SK-N-SH (cell line): ENCODE results near the gene KRTAP10-10. TPM values are rescaled to one million over a fixed set of nuclear protein-coding genes. Genes with fewer than 3 reads are reported as not detected.

Experiments used
- CTCF ChIA-PET: fragments of 300-600, 350-600 bp; formaldehyde crosslinking; extraction: SDS; loops from one replicate; lab custom pipeline; 2021; lab: Yijun Ruan, JAX
- POLR2A ChIA-PET: fragments of 350-600 bp; sonication (Branson Sonifier 250); formaldehyde crosslinking; extraction: SDS; loops from one replicate; lab custom pipeline; 2020; ENCODE audit warnings: antibody characterized with exemption, inconsistent platforms; lab: Yijun Ruan, JAX
- DNase-seq: peaks from one replicate; pipeline ENCODE4 v3.0.0; 2012
- H2AFZ ChIP-seq: fragments of 200-600 bp; sonication (generic); 2 replicates; pipeline ENCODE4 v1.8.1; 2016; ENCODE audit warnings: antibody characterized with exemption, mild to moderate bottlenecking, low read depth
- H3F3A ChIP-seq: fragments of 200-600 bp; sonication (generic); replicated peaks from 2 replicates; pipeline ENCODE3; 2016; ENCODE audit warnings: antibody characterized with exemption, mild to moderate bottlenecking; ENCODE audit not compliant: insufficient read depth
- H3K27ac ChIP-seq, 2 experiments: fragments of 200-500 bp in 1 of 2; fragments of 200-600 bp in 1 of 2; sonication (Bioruptor generic) in 1 of 2; sonication (generic), shearing (Covaris generic) in 1 of 2; 2 replicates each; pipeline versions ENCODE4 v1.5.1 to v1.6.1; 2014 to 2016; ENCODE audit warnings: low read depth in 2 of 2, inconsistent platforms in 1 of 2, low read length in 1 of 2, mild to moderate bottlenecking in 1 of 2, mixed read lengths in 1 of 2
- H3K27me3 ChIP-seq: fragments of 200-600 bp; sonication (generic), shearing (Covaris generic); 2 replicates; pipeline ENCODE4 v1.6.1; 2016; ENCODE audit warnings: mixed run types; ENCODE audit not compliant: insufficient read depth
- H3K36me3 ChIP-seq, 2 experiments: fragments of 200-500 bp in 1 of 2; fragments of 200-600 bp in 1 of 2; sonication (Bioruptor generic) in 1 of 2; sonication (generic) in 1 of 2; replicated peaks in 1 of 2; 2 replicates each; pipeline versions ENCODE3 to v1.5.1; 2014 to 2016; ENCODE audit warnings: low read length in 1 of 2, mild to moderate bottlenecking in 1 of 2; ENCODE audit not compliant: insufficient read depth in 2 of 2, control insufficient read depth in 1 of 2
- H3K4me1 ChIP-seq, 2 experiments: fragments of 200-500 bp in 1 of 2; fragments of 200-600 bp in 1 of 2; sonication (Bioruptor generic) in 1 of 2; sonication (generic), shearing (Covaris generic) in 1 of 2; 2 replicates each; pipeline versions ENCODE4 v1.5.1 to v1.6.1; 2014 to 2016; ENCODE audit warnings: low read depth in 1 of 2, low read length in 1 of 2, mixed run types in 1 of 2; ENCODE audit not compliant: insufficient read depth in 2 of 2, control insufficient read depth in 1 of 2
- H3K4me2 ChIP-seq: fragments of 200-600 bp; sonication (generic), shearing (Covaris generic); 2 replicates; pipeline ENCODE4 v1.6.1; 2017; ENCODE audit warnings: mixed run types
- H3K4me3 ChIP-seq, 2 experiments: fragments of 200-500 bp in 1 of 2; fragments of 200-600 bp in 1 of 2; sonication (Bioruptor generic) in 1 of 2; sonication (generic), shearing (Covaris generic) in 1 of 2; 2 replicates each; pipeline versions ENCODE4 v1.5.1 to v1.8.1; 2014 to 2016; ENCODE audit warnings: low read depth in 2 of 2, inconsistent platforms in 1 of 2, low read length in 1 of 2, mild to moderate bottlenecking in 1 of 2, mixed read lengths in 1 of 2, moderate library complexity in 1 of 2
- H3K79me2 ChIP-seq: fragments of 200-600 bp; sonication (generic); 2 replicates; pipeline ENCODE4 v1.8.1; 2017; ENCODE audit warnings: mild to moderate bottlenecking; ENCODE audit not compliant: insufficient read depth
- H3K9ac ChIP-seq: fragments of 200-600 bp; sonication (generic); 2 replicates; pipeline ENCODE4 v1.6.1; 2017; ENCODE audit warnings: mixed run types
- H3K9me2 ChIP-seq: fragments of 200-600 bp; sonication (generic); 2 replicates; pipeline ENCODE4 v1.6.1; 2017; ENCODE audit warnings: mixed run types
- H3K9me3 ChIP-seq: fragments of 200-600 bp; sonication (generic); 2 replicates; pipeline ENCODE4 v1.6.1; 2017; ENCODE audit warnings: mixed run types, mild to moderate bottlenecking, moderate library complexity
- H4K20me1 ChIP-seq: fragments of 200-600 bp; sonication (generic); 2 replicates; pipeline ENCODE4 v1.6.1; 2017; ENCODE audit warnings: mild to moderate bottlenecking, mixed run types; ENCODE audit not compliant: insufficient read depth
- CTCF ChIP-seq: fragments of 200-600 bp; sonication (generic); IDR thresholded peaks from 2 replicates; pipeline ENCODE4 v1.6.1; 2017; ENCODE audit warnings: antibody characterized with exemption, mild to moderate bottlenecking, moderate library complexity
- ELF1 ChIP-seq: IDR thresholded peaks from 2 replicates; pipeline ENCODE4 v1.4.0; 2012
- EZH2phosphoT487 ChIP-seq: fragments of 200-600 bp; sonication (generic); IDR thresholded peaks from 2 replicates; pipeline ENCODE4 v1.6.1; 2017; ENCODE audit warnings: low read depth, mixed run types, mild to moderate bottlenecking, antibody characterized with exemption, moderate library complexity, borderline replicate concordance
- FOSL2 ChIP-seq: IDR thresholded peaks from 2 replicates; pipeline ENCODE4 v1.4.0; 2012; ENCODE audit warnings: low read depth, mild to moderate bottlenecking, moderate library complexity, borderline replicate concordance
- FOXJ3 ChIP-seq: sonication (generic); formaldehyde crosslinking; IDR thresholded peaks from 2 replicates; pipeline ENCODE4 v1.5.1; 2020; ENCODE audit warnings: mild to moderate bottlenecking, missing genetic modification reagents
- FOXM1 ChIP-seq: IDR thresholded peaks from 2 replicates; pipeline ENCODE4 v1.4.0; 2012; ENCODE audit warnings: low read depth, mild to moderate bottlenecking
- GATA2 ChIP-seq: sonication (generic); formaldehyde crosslinking; IDR thresholded peaks from 2 replicates; pipeline ENCODE4 v1.5.0; 2020; ENCODE audit warnings: mild to moderate bottlenecking, missing genetic modification reagents
- MEF2A ChIP-seq: IDR thresholded peaks from 2 replicates; pipeline ENCODE4 v1.4.0; 2012; ENCODE audit warnings: low read depth, borderline replicate concordance
- MXI1 ChIP-seq: IDR thresholded peaks from 2 replicates; pipeline ENCODE4 v1.6.1; 2012; ENCODE audit warnings: mild to moderate bottlenecking, low read depth, low read length, improper control_type of control experiment
- RAD21 ChIP-seq: IDR thresholded peaks from 2 replicates; pipeline ENCODE4 v1.6.1; 2012; ENCODE audit warnings: mild to moderate bottlenecking, low read length
- REST ChIP-seq: IDR thresholded peaks from 2 replicates; pipeline ENCODE4 v1.6.1; 2012; ENCODE audit warnings: mild to moderate bottlenecking, low read depth, low read length, moderate library complexity
- RFX5 ChIP-seq: IDR thresholded peaks from 2 replicates; pipeline ENCODE4 v1.6.1; 2012; ENCODE audit warnings: mild to moderate bottlenecking, improper control_type of control experiment, low read length
- TAF1 ChIP-seq: IDR thresholded peaks from 2 replicates; pipeline ENCODE4 v1.6.1; 2012; ENCODE audit warnings: low read depth, mild to moderate bottlenecking, low read length, moderate library complexity, borderline replicate concordance
- TCF12 ChIP-seq: IDR thresholded peaks from 2 replicates; pipeline ENCODE4 v1.4.0; 2012
- TEAD4 ChIP-seq: IDR thresholded peaks from 2 replicates; pipeline ENCODE4 v1.4.0; 2012; ENCODE audit warnings: mild to moderate bottlenecking, borderline replicate concordance; ENCODE audit not compliant: insufficient read depth
- USF1 ChIP-seq: IDR thresholded peaks from 2 replicates; pipeline ENCODE4 v1.4.0; 2012; ENCODE audit warnings: low read depth, borderline replicate concordance
- ZBTB33 ChIP-seq: IDR thresholded peaks from 2 replicates; pipeline ENCODE4 v1.4.0; 2012; ENCODE audit warnings: low read depth, borderline replicate concordance
- WGBS: methylation state at CpG from one replicate; pipeline ENCODE4 v1.1.6; 2017; ENCODE audit warnings: low lambda C conversion rate; 5-methylcytosine and 5-hydroxymethylcytosine counted together
- polyA plus RNA-seq, 3 experiments: library from polyadenylated mRNA; depleted of rRNA; stranded (reverse); fragments of >200 nt; gene quantifications; 2 replicates each; pipeline ENCODE4 v1.2.3, GENCODE V29; 2012

KRTAP10-10 gene
- polyA plus RNA-seq, 1 of the 3 experiments (the other 2 are of a cell fraction): not detected

GRCh38 chr21:44630440-44630839, 6.7 kb upstream of the KRTAP10-10 start:
- no peak overlapping the region for H3K4me3 ChIP-seq
- H3K27ac ChIP-seq: no peak overlapping the region
- no peaks in the 10 kb centered on the region for H3F3A ChIP-seq
- 86% methylated on average over 2 of the region's 2 CpGs for WGBS
- no peak overlapping the region for H2AFZ ChIP-seq
- H3K79me2 ChIP-seq: no peaks in the 10 kb centered on the region
- no peak for DNase-seq
- CTCF ChIA-PET: no interaction called here
- no peaks in the 10 kb centered on the region; a peak in 1 of 4 replicates for H3K4me1 ChIP-seq
- H3K27me3 ChIP-seq: peaks cover 11% of the 10 kb centered on the region; the same call in 1 of the 2 replicates
- H3K9ac ChIP-seq: no peak overlapping the region
- POLR2A ChIA-PET: no interaction called here
- H4K20me1 ChIP-seq: no peaks in the 10 kb centered on the region
- no peak for TF ChIP-seq EZH2phosphoT487
- TF ChIP-seq TCF12: no peak
- no peak for TF ChIP-seq MEF2A
- TF ChIP-seq ELF1: no peak
- TF ChIP-seq RAD21: no peak
- no peak for TF ChIP-seq FOXM1
- no peak for TF ChIP-seq REST
- TF ChIP-seq, all 33 proteins: peak for 0
- Histone ChIP-seq H3K9me3 (0 out of 2 replicates have a peak, but pooled peaks cover 6% of the 10 kb centered on the region), H3K4me2 (no peak overlapping the region), H3K36me3 (no peaks in the 10 kb centered on the region), H3K9me2 (no peaks in the 10 kb centered on the region)

- H3K27ac ChIP-seq: no peak overlapping the region
- no peak overlapping the region for H2AFZ ChIP-seq
- no peak overlapping the region for H3K4me2 ChIP-seq
- peaks cover 8% of the 10 kb centered on the region; the same call in 1 of the 2 replicates for H3K27me3 ChIP-seq
- ChIA-PET POLR2A (no interaction called here), CTCF (no interaction called here)
- WGBS: 24% methylated on average over 1 of the region's 1 CpG
- no peak for DNase-seq
- no peaks in the 10 kb centered on the region for H3K9me2 ChIP-seq
- TF ChIP-seq FOXJ3 (CRISPR knock-in tag): no peak
- TF ChIP-seq TAF1: no peak
- TF ChIP-seq ELF1: no peak
- TF ChIP-seq GATA2 (CRISPR knock-in tag): no peak
- no peak for TF ChIP-seq FOSL2
- TF ChIP-seq FOXM1: no peak
- no peak for TF ChIP-seq CTCF
- TF ChIP-seq TEAD4: no peak
- no peak for TF ChIP-seq MXI1
- no peak for TF ChIP-seq USF1
- no peak for TF ChIP-seq RFX5
- no peak for TF ChIP-seq TCF12
- TF ChIP-seq ZBTB33: no peak
- H3K36me3 ChIP-seq: no peaks in the 10 kb centered on the region
- H3K79me2 ChIP-seq: no peaks in the 10 kb centered on the region
- no peaks in the 10 kb centered on the region; a peak in 1 of 4 replicates for H3K4me1 ChIP-seq
- 0 out of 2 replicates have a peak, but pooled peaks cover 6% of the 10 kb centered on the region for H3K9me3 ChIP-seq
- no peak overlapping the region for H3K4me3 ChIP-seq
- H3K9ac ChIP-seq: no peak overlapping the region
- no peaks in the 10 kb centered on the region for H3F3A ChIP-seq
- no peaks in the 10 kb centered on the region for H4K20me1 ChIP-seq
These were observed 5.1 kb upstream of the KRTAP10-10 start for GRCh38 chr21:44632067-44632466.
